GM19238 (cell line): ENCODE data around the gene SMAGP.
"Not testable (repeated sequence)": the region's sequence is repeated elsewhere in the genome, so short reads cannot be mapped to it uniquely, and the experiment has no call there.

Source experiments
- DNase-seq: peaks from one replicate; pipeline ENCODE4 v3.0.0; 2011; ENCODE audit warnings: low spot score; ENCODE audit not compliant: insufficient read length

Gene SMAGP

DNA sequence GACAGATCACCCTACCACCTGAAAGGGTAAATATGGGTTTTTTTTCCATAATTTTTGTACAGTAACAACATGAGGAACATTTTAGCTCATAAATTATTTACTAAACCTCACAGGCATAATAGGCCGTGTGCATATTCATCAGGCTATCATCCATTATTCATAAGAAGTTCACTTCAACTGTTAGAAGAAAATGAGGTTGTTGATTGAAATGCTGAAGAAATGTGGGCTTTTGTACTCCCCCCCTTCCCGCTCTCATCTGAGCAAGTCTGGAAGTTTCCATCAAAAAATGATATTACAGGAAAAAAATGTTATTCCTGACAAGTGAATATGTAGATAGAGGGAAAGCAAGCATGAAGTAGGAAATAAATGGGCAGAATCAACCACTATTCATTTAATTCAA lies 44.4 kb downstream of the SMAGP start:
- DNase-seq: no peak

DNA sequence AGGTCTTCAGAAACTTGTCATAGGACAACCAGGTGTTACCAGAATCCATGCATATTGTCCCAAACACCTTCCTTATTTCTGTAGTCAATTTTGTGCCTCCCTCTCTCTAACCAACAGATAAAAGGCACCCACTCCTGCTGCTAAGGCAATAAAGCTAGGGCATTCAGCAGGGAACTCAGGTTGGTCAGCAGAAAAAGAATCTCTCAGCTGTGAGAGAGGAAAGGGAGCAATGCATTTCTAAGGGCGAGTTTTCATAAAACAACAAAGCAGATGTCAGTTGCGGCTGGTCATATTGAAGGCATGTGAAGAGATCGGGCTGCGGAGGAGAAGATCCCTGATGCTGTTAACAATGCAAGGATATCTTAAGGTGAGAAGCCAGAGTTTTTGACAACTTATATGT lies 45.0 kb downstream of the SMAGP start:
- DNase-seq: no peak

- no peak for DNase-seq
Observed at GRCh38 chr12:51224625-51225024, 45.6 kb downstream of the SMAGP start.

DNA sequence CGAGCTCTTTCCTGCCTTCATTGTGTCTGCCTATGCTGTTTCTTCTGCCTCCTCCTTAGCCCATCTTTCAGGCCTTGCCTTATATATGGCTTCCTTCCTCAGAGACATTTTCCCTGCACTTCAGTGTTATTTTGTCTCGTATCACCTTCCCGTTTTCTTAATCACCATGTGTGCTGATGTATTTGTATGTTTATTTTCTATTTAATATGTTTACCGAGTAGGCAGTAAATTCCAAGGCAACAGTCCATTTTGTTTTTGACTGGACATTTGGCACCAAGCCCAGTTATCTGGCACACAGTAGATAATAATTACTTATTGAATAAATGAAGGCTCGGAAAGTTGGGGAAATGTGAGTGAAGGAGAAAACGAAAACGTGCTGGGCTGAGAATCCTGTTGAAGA lies 47.8 kb downstream of the SMAGP start:
- DNase-seq: no peak

- not testable (repeated sequence) for DNase-seq
Observed at GRCh38 chr12:51219857-51220256, 50.4 kb downstream of the SMAGP start.

DNA sequence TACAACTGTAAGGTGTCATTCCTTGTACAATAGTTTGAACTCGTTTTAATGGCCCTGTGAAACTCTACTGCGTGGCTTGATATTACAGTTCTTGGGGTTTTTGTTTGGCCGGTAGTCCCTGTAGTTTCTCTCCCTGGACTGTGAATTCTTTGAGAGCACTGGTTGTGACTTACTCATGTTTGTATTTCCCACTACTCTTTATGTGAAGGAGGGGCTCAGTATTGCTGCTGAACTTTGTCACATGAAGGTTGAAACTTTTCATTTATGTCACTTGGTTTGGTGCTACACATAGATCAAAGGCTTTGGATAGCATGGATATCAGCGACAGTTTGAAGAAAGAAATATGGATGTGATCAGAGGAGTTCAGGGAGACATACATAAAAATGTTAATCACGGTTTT lies 50.9 kb downstream of the SMAGP start:
- no peak for DNase-seq

DNA sequence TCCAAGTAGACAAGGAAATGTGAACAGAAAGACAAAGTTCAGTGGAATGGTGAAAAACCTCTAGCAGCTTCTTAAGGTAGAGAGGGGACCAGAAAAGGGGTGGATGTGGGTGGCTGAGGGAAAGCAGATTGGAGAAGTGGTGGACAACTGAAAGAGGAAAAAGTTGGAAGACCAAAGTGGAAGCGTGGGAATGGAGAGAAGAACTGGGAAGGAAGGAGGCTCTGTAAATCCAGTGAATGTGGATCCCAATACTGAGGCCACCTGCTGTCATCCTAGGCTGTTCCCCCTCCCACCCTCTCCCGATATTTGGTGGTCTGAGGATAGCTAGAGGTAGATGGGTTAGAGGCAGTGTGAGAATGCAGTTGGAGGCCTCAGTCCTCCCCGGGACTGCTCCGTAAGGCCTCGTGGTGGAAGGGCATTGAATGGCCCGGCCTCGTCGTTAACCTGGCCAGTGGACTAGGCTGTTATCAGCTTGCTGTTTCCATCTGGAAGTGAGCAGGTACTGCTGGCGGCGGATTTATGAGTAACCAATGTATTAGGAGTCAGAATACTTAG lies 51.5 kb downstream of the SMAGP start:
- DNase-seq: no peak

DNA sequence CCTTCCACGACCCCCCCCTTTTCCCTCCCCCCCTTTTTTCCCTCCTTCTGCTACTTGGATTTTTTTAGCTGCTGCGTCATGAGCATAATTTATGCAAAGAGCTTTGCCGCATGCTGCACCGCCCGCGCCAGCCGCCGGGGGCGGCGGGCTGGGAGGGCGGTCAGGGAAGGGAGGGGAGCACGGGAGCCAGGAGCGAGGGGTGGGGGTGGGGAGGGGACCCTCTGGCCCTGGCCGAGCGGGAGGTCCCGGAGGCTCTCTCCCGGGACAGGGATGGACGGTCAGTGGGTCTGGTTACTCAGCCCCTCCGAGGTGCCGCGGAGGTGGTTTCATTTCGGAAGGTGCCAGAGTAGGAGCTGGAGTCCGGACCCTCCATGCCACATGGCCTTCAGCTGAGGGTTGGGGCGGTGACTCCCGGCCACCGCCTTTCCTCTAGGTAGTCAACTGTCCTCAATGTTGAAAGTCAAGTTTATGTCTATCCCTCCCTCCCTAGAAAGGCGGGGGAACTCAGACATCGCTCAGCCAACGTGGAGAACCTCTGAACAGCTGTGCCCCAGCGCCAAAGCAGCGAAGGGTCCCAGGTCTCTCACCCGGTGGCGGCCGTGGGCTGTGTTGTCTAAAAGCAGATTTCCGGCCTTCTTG lies 52.1 kb downstream of the SMAGP start, which contains the start of gene POU6F1:
Gene POU6F1, minus strand, starts transcription at position 95 of the 639 bp plus-strand sequence. CDS start 11,226 bp downstream, outside the sequence.
- peak; percentile 90 for DNase-seq

DNA sequence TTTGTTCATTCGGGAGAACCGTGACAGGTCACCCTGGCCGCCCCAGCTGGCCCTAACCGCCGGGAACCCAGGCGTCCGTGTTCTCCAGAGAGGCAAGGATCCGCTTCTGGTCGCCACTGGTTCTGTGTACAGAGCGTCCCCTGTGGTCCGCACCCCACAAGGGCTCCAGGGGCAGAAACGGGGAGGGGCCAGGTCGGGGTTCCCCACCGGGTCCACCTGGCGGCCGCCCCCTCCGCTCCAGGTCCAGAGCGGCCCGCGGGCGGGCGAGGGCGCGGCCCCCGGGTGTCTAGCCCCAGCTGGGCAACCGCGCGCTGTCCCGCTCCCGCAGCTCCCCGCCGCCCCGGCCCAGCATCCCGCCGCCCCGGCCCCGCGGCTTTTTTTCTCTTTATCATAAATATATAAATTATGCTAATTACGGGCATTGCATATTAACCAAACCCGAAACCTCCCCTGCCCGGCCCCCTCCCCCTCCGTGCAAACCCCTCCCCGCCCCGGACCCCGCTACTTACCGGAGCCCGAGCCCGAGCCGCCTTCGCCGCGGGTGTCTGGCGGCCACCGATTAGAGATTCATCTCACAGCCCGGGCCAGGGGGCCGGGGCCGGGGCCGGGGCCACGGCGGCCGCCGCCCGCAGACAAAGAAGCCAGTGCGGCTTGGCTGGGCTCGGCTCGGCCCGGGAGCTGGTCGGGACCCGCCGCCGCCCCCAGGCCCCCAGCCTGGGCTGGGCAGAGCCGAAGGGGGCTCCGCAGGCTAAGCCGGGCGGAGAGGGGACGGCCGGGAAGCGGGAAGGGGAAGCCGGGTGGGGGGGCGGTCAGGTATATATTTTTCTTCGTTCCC lies 52.9 kb downstream of the SMAGP start:
- peak; percentile 77 for DNase-seq

DNA sequence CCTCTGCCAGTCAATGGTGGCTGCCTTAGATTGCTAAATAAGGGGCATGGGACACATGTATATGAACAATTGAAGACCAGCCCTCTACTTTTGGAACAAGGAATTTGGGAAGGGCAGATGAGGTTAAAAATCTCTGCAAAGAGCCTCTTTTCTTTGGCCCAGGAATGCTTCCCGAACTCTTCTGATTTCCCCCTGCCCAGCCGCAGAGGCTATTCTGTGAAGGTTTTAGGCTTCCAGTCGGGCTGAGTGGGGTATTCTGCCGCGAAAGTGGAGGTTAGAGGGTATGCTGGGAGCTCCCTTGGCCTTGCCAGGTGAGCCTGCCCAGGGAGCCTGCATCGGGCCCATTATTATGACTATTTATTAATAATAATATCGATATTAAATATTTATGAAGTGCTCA lies 53.6 kb downstream of the SMAGP start:
- DNase-seq: no peak

DNA sequence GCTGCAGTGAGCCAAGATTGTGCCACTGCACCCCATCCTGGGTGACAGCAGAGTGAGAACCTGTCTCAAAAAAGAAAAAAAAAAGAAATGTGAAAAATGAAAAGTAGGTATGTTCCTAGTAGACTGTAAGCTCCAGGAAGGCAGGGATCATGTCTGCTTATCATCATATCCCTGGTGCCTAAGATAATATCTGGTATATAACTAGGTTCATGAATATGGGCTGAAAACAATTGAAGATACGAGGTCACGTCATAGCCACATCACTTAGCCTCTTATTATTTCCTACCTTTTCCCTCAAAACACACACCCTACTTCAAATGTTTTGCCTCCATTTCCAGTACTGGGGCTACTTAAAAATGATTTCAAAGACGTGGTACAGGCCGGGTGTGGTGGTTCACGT lies 55.3 kb downstream of the SMAGP start:
- DNase-seq: no peak

DNA sequence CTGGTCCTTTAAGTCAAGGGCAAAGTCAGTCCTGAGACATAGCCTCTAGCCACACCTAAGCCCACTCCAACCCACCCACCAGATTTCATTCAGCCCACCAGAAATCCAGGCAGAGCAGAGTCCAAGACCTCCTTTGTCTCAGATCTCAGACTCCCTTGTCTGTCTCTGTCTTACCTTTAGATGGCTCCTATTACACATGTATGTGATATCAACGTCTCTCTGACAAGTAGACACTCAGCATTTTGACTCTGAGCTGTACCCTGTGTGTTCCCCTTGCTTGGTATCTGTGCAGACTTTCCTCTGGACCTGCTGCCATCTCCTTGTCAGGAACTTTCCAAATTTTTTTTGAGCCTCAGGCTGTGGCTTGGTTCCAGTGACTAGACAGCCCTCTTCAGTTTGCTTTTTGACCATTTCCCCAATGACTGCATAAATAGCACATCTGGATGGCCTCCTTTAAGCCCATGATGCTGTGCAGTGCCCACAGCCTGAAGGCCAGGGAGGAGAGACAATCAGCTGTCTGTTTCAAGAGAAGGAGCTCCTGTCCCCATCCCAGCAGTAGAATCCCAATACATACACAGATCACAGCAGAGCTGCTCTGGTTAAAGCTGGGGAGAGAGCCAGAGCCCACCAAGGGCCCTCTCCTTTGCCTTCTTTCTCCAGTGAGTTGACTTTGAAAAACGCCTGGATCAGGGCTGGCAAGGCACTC lies 59.4 kb downstream of the SMAGP start:
- no peak for DNase-seq

- no peak for DNase-seq
Observed at GRCh38 chr12:51209259-51209658, 61.0 kb downstream of the SMAGP start.

- DNase-seq: no peak
Observed at GRCh38 chr12:51208016-51208660, 62.1 kb downstream of the SMAGP start.

GRCh38 chr12:51205350-51205749 lies 64.9 kb downstream of the SMAGP start:
- DNase-seq: no peak

DNA sequence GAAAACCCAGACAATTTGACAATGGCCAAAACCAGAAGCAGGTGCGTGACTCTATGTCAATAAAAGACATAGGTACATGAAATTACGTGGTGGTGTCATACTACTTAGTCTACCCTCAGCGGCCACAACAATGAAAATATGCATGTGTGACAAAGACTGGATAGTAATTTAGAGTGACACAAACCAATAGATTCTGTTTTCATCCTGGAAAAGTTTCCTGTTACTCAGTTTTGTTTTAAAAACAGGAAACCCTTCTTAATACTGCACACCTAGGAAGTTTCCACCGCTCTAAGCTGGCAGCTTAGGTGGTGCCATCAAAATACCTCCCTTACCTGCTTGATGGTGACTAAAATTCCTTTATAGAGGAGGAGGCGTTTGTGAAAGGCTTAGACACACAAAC lies 67.5 kb downstream of the SMAGP start:
- DNase-seq: no peak

DNA sequence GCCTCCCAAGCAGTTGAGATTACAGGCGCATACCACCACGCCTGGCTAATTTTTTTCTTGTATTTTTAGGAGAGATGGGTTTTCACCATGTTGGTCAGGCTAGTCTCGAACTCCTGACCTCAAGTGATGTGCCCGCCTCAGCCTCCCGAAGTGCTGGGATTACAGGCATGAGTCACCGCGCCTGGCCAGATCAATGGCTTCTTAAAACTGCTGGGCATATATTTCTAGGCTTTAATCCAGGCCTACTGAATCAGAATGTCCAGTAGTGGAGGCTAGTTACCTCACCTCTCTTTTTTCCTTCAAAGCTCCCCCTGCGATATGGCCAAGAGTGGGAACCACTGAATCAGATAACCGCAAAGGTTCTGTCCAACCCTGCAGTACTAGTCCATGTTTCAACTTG lies 69.4 kb downstream of the SMAGP start:
- no peak for DNase-seq

DNA sequence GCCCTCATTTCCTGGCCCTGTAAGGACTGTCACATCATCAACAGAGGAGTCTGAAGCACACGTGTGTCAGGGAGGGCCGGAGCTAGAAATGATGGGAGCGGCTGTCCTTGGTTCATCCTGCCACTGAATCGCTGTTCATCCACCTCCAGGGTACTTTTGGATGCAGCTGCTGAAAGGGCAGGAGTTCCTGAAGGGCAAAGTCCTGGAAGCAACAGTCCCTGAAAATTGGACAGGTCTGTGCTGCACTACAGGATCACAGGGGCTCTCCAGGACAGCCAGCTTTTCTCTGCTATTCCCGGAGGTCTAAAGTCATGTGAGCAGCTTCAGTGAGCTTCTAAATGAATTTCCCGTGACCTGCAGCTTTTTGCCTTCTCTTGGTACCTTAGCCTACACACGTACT lies 70.1 kb downstream of the SMAGP start:
- no peak for DNase-seq

DNA sequence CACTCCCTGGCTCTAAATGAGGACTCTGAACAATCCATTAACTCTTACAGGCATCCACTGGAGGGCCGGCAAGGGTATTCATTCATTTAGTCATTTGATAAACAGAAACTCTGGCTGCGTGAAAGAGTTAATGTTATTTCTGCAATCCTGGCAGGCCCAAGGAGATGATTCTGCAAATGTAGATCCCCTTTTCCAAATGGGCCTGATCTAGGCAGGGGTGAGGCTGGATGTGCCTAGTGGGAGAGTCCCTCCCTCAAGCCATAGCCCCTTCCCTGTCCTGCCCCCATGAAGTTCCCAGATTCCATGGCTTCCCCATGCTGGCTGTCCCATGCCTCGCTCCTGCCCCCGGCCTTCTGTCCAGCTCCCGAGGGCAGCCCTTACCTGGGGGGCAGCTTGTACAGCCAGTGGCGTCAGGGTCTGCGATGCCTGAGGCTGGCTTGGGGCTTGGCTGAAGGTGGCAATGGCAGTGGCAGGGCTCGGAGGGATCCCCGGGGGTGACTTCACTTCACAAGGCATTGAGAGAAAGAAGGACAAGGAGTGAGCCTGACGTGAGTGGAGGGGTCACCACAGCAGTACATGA lies 70.8 kb downstream of the SMAGP start:
- no peak for DNase-seq

- no peak for DNase-seq
Observed at GRCh38 chr12:51198568-51199365, 71.4 kb downstream of the SMAGP start.
